Hematopoietic multipotent progenitor cell treated with erythropoietin and hydrocortisone succinate and interleukin-3 and kit ligand, for 4 days (in vitro differentiated cells): Measurements from ENCODE around the gene AGO4.
"Not testable (repeated sequence)": the region's sequence is repeated elsewhere in the genome, so short reads cannot be mapped to it uniquely, and the experiment has no call there.

ENCODE experiments used
- DNase-seq: peaks from one replicate; pipeline ENCODE4 v3.0.0-alpha.2; 2015

Gene AGO4

DNA sequence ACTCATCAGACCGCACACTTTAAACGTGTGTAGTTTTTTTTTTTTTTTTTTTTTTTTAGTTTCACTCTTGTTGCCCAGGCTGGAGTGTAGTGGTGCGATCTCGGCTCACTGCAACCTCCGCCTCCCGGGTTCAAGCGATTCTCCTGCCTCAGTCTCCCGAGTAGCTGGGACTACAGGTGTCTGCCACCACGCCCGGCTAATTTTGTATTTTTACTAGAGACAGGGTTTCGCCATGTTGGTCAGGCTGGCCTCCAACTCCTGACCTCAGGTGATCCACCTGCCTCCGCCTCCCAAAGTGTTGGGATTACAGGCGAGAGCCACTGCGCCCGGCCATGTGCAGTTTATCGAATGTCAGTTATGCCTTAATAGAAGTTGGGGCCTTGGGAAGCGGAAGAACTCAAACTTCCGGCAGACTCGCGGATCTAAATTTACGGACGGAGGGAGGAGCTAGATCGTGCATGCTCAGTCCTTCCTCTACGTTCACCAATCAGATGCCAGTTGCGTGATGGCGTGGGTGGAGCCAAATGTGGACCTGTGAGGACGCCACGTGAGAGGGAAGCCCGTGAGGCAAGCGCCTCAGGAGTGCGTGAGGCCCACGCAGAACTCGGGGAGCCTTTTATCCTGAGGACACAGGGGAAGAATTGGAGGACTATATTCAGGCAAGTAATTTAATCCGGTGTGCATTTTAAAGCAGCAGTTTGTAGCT lies 61.6 kb downstream of the AGO4 start:
- not testable (repeated sequence) for DNase-seq

DNA sequence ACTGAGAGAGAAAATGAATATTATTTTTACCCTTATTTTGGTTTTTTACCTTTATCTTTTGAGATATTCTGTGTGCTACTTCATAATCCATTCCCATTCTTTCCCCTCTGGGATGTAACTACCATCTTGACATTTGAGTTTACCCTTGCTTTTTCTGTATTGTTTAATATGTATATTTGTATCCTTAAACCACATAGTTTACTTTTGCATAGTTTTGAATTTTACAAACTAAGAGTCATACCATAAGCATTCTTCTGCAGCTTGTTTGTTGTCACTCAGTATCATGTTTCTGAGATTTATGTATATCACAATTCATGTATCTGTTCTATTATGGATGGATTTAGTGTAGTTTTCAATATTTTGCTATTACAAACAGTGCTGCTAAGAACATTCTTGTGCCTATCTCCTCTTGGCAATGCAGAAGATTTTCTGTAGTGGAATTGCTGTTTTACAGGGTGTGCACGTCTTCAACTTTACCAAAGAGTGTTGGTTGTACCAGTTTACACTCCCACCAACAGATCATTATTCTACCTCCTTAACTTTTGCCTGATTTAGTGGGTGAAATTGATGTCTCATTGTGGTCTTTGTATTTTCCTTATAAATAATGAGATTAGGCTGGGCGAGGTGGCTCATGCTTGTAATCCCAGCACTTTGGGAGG lies 63.0 kb downstream of the AGO4 start:
- no peak for DNase-seq

DNA sequence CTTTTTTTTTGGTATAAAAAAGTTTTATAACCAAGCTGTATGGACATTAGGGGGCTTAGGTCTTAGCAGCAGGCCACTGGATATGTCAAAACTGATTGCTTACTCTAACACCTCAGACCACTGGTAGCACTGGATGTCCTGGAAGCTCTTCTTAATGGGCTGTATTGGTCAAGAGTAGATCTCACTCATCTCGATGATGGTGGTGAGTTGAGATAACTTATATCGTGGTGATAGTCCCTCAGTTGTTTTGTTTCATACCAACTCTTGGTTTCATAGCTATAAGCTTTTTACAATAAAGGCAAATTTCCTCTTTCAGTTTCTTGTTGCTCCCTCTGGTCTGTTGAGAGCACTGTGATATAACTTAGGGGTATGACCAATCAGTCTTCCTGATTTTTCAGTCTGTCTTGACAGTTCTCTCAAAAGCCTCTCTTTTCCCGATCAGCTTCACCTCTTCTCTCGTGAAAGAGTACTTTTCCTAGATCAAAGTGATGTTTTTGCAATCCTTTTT lies 65.5 kb downstream of the AGO4 start:
- no peak for DNase-seq

DNA sequence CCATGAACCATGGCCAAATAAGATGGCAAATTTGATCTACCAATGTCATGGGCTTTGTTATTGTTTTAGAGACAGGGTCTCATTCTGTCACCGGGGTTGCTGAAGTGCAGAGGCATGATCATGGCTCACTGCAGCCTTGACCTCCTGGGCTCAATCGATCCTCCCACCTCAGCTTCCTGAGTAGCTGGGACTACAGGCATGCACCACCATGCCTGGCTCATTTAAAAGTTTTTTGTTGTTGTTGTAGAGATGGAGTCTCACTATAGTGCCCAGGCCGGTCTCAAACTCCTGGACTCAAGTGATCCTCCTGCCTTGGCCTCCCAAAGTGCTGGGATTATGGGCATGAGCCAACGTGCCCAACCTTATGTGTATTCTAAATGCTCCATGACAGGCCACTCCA lies 66.3 kb downstream of the AGO4 start:
- not testable (repeated sequence) for DNase-seq

DNA sequence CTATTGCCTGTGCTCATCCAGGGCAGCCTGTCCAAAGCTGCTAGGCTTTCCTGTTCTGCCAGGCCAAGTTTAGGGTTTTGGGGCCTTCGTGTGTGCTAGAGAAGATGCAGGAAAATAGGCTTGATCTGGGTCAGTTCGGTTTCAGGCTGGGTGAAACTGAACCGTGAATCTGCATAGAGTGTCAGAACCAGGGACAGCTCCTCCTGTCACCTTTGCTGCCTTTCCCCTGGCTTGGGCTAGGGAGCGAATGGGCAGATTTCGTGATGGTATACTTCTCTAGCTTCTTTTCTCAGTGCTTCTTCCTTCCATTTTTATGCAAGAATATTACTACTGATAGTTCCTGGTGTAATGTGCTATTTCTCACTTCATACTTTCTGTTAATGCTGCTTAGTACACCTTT lies 69.2 kb downstream of the AGO4 start:
- DNase-seq: peak; percentile 56

DNA sequence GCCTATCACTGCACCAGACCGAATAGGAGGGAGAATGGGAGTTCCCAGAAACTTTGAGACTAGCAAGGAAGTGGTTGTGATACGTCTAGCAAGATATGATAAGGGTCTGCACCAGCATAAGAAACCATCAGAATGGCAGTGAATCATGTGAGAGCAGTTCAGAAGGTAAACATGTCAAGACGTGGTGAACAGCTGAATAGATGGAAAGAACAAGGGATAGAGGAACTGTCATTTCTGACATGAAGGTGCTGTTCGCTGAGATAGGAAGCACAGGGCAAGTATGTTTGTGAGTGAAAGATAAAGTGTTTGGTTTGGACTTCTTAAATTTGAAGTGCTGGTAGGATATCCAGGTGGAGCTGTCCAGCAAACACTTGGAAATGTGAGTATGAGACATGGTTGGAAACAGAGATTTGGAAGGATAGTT lies 74.0 kb downstream of the AGO4 start:
- DNase-seq: peak; percentile 83

DNA sequence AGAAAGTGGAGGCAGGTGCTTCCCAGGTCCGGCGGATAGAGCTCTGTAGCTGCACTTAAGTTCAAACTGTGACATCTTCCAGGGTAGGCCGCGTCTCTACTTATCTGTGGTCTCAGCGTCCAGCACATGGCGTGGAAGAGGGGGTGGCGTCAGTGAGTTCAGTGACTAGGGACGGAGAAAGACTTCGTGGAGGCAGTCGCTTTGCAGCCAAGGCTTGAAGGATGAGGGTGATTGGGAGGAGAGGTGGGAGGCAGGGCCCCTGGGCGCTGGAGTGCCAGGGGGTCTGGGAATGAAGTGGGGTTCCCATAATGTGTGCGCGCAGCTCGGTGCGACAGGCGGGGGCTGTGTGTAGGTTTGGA lies 74.7 kb downstream of the AGO4 start:
- DNase-seq: peak; percentile 30

DNA sequence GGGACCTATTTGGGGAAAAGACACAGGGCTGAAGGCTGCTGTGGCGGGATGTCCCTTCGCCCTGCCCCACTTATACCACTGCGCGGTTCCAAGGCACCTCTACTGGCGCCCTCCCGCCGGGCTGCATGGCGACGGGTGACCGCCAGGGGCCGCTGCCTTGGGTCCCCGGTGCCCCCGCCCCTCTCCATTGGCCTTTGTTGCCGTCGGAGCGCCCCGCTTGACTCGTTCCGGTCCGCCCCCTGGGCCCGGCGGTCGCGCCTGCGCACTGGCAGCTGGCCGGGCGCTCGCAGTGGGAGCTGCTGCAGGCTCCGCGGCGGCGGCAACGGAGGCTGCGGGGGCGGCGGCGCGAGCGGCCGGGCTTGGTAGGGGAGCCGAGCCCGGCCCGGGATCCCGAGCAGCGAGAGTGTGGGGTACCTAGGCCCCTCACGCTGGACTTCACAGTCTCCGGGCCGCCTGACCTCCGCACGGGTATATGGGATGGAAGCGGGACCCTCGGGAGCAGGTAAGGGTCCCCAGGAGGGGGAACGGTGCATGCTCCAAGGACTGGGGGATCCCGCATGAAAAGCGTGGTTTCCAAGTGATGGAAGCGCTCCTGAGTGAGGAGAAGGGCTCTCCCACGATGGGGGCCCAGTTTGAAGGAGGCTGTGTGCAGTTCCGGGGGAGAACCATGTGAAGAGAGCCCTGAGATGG lies 75.3 kb downstream of the AGO4 start, which contains the start of gene AGO1:
AGO1 (plus strand) TSS at position 265 of the 690 bp plus-strand sequence; CDS start at position 478, 213 bp downstream.
- DNase-seq: peak; percentile 97

DNA sequence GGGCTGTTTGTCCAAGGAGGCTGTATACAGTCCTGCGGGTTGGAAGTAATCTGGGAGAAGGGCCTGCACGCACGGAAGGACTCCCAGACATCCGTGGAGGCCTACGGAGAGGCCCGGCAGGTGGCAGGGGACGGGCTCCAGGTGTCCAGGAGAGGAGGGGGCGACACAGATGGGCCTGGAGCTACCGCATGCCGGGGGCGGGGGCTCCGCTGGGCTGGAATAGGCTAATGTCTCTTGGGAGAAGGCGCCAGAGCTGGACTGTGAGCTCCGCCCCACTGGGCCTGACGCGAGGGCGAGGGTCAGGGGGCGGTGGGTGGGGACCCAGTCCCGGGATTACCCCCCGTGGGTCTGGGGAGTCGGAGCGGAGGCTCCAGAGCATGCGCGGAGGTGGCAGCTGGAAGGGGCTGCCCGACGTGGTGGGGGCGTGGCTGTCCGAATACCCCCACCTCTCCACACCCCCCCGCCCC lies 75.9 kb downstream of the AGO4 start:
- DNase-seq: peak; percentile 64

DNA sequence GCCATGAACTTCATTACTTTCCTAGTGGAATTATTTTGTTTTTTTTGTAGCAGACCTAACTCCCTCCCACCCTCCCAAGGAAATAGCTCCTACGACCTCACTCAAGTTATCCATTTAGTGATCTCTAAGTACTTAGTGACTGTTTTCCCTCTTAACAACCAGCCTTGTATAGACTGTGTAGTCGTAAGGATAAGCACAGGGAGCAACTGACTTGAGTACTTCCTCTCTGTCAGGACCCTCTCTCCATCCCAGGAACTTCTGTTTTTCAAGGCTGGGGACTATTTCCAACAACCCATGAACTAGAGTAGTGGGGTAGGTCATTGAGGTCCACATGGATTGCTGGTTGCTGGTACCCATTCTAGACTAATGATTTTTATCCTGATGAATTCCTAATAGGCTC lies 77.1 kb downstream of the AGO4 start:
- no peak for DNase-seq

DNA sequence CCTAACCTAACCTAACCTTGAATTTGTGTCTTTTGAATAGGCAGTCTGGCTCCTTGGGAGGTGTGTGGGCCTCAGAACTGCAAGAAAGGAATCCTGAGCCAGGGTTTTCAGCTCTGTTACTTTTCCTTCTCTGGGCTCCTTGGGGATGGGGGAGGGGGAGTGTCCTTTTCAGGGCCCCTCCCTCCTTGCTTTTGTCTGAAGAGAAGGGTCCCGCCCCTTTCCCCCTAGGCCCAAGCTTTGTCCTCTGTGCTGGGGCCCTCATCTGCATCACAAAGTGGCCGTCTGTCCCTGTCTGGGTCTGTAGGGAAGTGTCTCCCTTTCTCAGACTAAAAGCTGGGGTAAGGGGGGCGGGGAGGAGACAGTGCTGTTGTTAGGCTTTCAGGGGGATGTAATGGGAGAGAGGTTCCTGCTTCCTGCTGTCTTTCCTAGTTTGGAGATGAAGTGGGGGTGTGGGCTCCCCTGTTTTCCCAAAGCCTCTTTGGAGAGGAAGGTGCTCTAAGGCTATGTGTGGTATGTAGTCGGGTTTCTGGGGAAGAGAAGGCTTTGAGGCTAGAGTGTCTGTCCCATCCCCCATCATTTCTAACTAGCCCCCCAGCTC lies 78.2 kb downstream of the AGO4 start:
- DNase-seq: peak; percentile 39

DNA sequence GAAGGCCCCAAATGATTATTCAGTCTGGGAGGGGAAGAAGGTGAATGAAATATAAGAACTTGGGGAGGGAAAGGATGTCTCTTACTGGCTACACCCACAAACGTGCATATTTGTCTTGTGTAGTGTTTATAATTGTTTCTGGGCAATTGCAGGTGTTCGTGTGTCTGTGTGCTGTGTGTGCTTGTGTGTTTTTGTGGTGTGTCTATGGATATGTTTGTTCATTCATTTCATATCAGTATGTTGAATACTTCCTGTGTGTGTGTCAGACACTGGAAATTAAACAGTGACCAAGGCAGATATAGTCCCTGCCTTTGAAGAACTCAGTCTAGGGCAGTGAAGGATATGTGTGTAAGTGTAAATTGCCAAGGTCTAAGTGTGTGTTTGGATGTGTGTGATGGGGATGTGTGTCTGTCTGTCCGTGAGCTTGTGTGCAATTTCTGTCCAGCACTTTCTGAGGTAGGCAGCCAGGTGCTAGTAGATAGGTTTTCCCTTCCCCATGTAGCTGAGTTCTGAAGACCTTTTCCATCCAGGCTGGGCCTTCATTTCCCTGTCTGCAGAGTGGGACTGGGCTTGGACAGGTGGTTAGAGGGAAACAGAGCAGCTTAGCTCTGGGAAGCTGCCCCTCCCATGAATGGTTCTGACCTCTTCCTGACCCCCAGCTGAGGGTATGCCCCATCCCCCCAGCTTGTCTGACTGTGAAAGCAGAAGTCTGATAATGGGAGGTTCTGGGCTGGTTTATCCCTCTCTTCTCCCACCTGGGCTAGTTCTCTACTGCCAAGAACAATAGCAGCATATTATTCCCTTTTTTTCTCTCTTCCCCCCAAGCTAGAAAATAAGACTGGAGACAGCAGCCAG lies 79.0 kb downstream of the AGO4 start:
- peak; percentile 71 for DNase-seq

DNA sequence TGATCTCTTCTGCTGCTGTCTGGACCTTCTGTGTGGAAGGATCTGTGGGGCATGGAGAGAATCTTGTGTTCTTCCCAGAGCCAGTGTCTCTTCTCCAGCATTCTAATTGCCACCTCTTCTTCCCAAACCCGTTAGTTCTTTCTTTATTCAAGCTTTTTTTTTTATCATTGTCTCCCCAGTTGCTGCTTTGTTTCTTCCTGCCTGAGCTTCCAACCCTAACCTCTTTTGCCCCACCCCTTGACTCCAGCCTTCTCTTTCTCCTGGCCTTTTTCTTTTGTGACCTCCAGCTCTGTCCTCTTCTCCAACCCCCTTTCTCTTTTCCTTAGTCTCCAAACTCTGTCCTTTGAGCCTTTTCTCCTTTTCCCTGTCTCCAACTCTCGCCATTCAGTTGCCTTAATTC lies 79.7 kb downstream of the AGO4 start:
- DNase-seq: no peak

DNA sequence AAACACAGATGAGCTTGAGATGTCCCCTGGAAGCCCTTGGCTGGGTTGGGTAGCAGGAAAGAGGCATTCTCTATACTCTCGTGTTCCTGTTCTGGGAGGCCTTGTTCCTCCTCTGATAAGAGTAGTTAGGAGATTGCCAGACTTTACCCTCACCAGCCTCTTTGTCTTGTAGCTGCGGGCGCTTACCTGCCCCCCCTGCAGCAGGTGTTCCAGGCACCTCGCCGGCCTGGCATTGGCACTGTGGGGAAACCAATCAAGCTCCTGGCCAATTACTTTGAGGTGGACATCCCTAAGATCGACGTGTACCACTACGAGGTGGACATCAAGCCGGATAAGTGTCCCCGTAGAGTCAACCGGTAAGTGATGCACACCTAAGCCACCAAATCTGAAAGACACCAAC lies 80.4 kb downstream of the AGO4 start:
- no peak for DNase-seq

DNA sequence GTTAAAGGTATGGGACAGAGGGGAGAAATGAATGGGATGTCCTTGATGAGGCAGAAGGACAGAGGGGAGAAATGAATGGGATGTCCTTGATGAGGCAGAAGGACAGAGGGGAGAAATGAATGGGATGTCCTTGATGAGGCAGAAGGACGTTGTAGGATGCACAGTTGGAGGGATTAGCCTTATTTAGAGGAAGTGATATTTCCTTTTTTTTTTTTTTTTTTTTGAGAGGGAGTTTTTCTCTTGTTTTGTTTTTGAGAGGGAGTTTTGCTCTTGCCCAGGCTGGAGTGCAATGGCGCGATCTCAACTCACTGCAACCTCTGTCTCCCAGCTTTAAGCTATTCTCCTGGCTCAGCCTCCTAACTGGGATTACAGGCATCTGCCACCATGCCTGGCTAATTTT lies 81.2 kb downstream of the AGO4 start:
- DNase-seq: not testable (repeated sequence)

DNA sequence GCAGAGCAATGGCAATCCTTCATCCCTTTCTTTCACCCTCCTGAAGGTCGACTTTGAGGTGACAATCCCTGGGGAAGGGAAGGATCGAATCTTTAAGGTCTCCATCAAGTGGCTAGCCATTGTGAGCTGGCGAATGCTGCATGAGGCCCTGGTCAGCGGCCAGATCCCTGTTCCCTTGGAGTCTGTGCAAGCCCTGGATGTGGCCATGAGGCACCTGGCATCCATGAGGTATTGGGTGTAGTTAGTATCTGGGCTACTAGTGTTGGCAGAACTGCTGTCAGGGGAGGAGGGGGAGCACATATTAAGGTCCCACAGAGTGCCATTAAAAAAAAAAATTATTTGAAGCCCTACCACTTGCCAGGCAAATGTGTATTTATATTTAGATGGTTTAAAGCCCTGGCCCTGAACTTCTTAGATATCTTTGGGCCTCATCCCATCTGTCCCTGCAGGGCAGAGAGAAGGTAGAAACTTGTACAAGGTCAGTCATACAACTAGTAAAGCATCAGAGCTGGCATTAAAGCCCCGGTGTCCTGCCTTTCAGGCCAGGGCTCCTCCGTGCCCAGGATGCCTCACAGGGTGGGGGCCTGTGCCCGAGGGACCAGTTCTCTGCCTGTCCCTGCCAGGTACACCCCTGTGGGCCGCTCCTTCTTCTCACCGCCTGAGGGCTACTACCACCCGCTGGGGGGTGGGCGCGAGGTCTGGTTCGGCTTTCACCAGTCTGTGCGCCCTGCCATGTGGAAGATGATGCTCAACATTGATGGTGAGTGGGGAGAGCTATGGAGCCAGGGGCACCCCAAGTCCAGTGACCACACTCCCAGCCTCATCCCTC lies 85.4 kb downstream of the AGO4 start:
- no peak for DNase-seq

DNA sequence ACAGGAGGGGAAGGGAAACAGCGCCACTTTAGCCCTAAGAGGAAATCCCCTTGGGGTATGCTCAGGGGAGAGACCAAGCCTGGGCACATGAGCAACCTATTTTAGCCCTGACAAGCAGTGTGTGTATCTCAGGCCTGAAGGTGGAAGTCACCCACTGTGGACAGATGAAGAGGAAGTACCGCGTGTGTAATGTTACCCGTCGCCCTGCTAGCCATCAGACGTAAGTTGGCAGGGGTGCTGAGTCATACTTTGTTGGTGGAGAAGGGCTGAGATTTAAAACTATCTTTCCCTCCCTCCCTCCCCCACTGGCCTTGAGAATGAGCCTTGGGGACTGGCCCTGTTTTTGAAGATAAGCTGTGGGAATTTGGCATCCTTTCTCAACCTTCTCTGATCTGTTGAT lies 86.4 kb downstream of the AGO4 start:
- peak; percentile 86 for DNase-seq

DNA sequence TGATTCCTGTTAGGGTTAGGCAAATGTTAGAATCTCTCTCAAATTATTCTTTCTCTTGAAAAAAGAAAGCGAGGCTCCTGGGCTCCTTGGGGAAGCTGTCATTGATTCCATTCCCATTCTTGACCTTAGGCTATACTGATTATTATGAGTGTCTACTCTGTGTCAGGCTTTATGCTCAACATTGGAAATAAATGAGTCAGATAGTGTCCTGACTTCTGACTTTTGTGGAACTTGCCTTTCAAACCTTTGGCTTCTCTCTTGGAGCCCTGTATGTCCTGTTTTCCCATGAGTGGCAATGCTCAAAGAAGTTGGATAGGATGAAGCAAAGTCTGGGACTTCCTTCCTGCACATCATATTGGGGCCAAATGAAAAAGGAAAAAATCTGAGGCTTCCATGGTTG lies 86.8 kb downstream of the AGO4 start:
- DNase-seq: no peak

DNA sequence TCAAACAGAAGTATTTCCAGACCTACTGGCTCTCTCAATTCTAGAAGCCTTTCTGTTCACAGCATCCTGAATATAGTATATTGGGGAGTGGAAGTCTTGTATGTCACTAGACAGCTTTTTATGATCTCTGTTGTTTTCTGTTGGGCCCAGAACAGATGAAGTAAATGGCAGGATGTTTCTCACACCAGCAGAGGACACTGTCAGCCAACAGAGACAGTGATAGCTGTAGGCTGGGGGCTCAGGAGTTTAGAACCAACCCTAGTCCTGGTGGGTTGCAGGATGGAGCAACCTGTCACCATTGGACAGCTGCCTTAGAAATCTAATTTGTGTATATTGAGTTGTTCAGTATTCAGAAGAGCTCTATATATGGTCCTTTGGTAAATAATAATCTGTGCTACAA lies 92.1 kb downstream of the AGO4 start:
- peak; percentile 16 for DNase-seq

DNA sequence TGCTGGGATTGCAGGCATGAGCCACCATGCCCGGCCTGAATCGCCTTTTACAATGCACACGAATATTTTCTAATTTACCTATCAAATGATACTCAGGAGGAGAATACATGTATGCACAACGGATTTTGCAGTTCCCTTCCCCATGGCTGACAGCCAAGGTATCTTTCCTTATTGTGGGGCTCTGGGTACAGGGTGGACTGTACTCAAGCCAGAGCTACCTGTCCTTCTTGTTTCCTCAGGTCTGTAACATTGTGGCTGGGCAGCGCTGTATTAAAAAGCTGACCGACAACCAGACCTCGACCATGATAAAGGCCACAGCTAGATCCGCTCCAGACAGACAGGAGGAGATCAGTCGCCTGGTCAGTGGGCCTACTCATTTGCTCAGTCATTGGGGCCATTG lies 93.4 kb downstream of the AGO4 start:
- DNase-seq: no peak

DNA sequence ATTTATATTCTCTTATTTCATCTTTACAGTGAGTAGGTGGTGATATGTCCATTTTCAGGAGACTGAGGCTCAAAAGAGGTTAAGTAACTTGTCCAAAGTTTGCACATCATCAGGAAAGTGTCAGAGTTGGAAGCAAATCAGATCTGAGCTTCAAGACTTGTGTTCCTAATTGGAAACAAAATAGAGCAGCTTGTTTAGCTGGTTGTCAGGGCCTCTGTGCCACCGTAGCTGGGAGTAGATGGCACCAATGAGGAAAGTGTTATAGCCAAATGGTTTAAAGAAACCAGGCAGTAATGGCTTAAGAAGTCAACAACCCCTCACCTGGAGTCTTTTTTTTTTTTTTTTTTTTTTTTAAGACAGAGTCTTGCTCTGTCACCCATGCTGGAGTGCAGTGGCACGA lies 94.9 kb downstream of the AGO4 start:
- no peak for DNase-seq
